HepG2 (cell line): ENCODE data around the gene DGKD. TPM values are rescaled to one million over a fixed set of nuclear protein-coding genes. Genes with fewer than 3 reads are reported as not detected.

Experiments used
- ATAC-seq: fragments of 200-7000 bp; cut with Tn5 transposase; 3 replicates; pipeline ENCODE4 v1.9.1; 2020; ENCODE audit warnings: mild to moderate bottlenecking, moderate library complexity
- BruUV-seq: library from RNA; stranded (reverse); fragments of 400-500 nt; replicated peaks from 2 replicates; lab custom pipeline; 2021; lab: Mats Ljungman, UMichigan
- CTCF ChIA-PET: fragments of 300-600 bp; formaldehyde crosslinking; extraction: SDS; loops from one replicate; lab custom pipeline; 2021; ENCODE audit warnings: low total read pairs, inconsistent platforms, low intra/inter-chr PET ratio; lab: Yijun Ruan, JAX
- POLR2A ChIA-PET: fragments of 350-600 bp; sonication (Branson Sonifier 250); formaldehyde crosslinking; loops from one replicate; lab custom pipeline; 2020; ENCODE audit warnings: antibody characterized with exemption, inconsistent platforms; lab: Yijun Ruan, JAX
- DNase-seq: peaks from one replicate; pipeline ENCODE4 v3.0.0-alpha.2; 2015; ENCODE audit warnings: low spot score
- FAIRE-seq: peaks from 3 replicates; lab custom pipeline; 2011; peaks lifted over from hg19 to GRCh38; lab: Jason Lieb, UNC
- H2AFZ ChIP-seq: one replicate; pipeline ENCODE4 v1.6.1; 2011; ENCODE audit warnings: low read length, inconsistent platforms
- H3K27ac ChIP-seq: fragments of 300-600 bp; 3 replicates; pipeline ENCODE4 v1.8.0; 2011; ENCODE audit warnings: mixed run types, mild to moderate bottlenecking, mixed read lengths, low read length, inconsistent platforms; ENCODE audit not compliant: insufficient read depth; ENCODE audit errors: extremely low read length
- H3K27me3 ChIP-seq, 2 experiments: fragments of 200-600 bp in 1 of 2; 2 replicates in 1 of 2; 3 replicates in 1 of 2; pipeline versions ENCODE4 v1.6.0 to v1.8.0; 2011; ENCODE audit warnings: low read length in 2 of 2, mild to moderate bottlenecking in 2 of 2, moderate library complexity in 2 of 2, inconsistent platforms in 1 of 2; ENCODE audit not compliant: insufficient read depth in 2 of 2, control insufficient read depth in 1 of 2
- H3K36me3 ChIP-seq, 2 experiments: fragments of 200-600 bp in 1 of 2; replicated peaks in 1 of 2; 2 replicates in 1 of 2; 3 replicates in 1 of 2; pipeline versions ENCODE4 v1.5.1 to v1.8.0; 2011; ENCODE audit warnings: low read length in 2 of 2, inconsistent platforms in 1 of 2; ENCODE audit not compliant: insufficient read depth in 2 of 2, control insufficient read depth in 1 of 2
- H3K4me1 ChIP-seq: 2 replicates; pipeline ENCODE4 v1.5.1; 2012; ENCODE audit warnings: low read length, inconsistent platforms; ENCODE audit not compliant: insufficient read depth
- H3K4me2 ChIP-seq: 2 replicates; pipeline ENCODE4 v1.6.0; 2011; ENCODE audit warnings: low read depth, low read length, inconsistent platforms
- H3K4me3 ChIP-seq, 3 experiments: fragments of 200-600 bp in 1 of 3; sonication (generic), shearing (Covaris generic) in 1 of 3; replicated peaks in 1 of 3; 2 replicates each; pipeline ENCODE4 v1.5.1; 2011 to 2016; ENCODE audit warnings: low read length in 3 of 3, inconsistent platforms in 2 of 3, low read depth in 2 of 3, mild to moderate bottlenecking in 2 of 3, control low read depth in 1 of 3, mixed read lengths in 1 of 3; ENCODE audit not compliant: insufficient read depth in 1 of 3
- H3K79me2 ChIP-seq: one replicate; pipeline ENCODE4 v1.6.1; 2011; ENCODE audit warnings: low read length, inconsistent platforms; ENCODE audit not compliant: insufficient read depth
- H3K9ac ChIP-seq: 2 replicates; pipeline ENCODE4 v1.6.0; 2011; ENCODE audit warnings: mild to moderate bottlenecking, low read depth, low read length, inconsistent platforms; ENCODE audit not compliant: insufficient read depth
- H3K9me3 ChIP-seq: 2 replicates; pipeline ENCODE4 v1.5.1; 2012; ENCODE audit warnings: mild to moderate bottlenecking, low read length
- H4K20me1 ChIP-seq: 2 replicates; pipeline ENCODE4 v1.6.0; 2011; ENCODE audit warnings: inconsistent platforms, mild to moderate bottlenecking, low read length, moderate library complexity; ENCODE audit not compliant: insufficient read depth
- BHLHE40 ChIP-seq: IDR thresholded peaks from 2 replicates; pipeline ENCODE4 v1.6.1; 2011; ENCODE audit warnings: low read length, improper control_type of control experiment
- CEBPG ChIP-seq: IDR thresholded peaks from 2 replicates; pipeline ENCODE4 v1.6.1; 2016
- FOXA1 ChIP-seq, 2 experiments: fragments of 450-650 bp in 1 of 2; sonication (generic) in 1 of 2; formaldehyde crosslinking in 1 of 2; IDR thresholded peaks; 2 replicates each; pipeline versions ENCODE4 v1.4.0 to v1.6.1; 2016 to 2020; ENCODE audit warnings: missing genetic modification reagents in 1 of 2
- GZF1 ChIP-seq: sonication (generic); formaldehyde crosslinking; IDR thresholded peaks from 2 replicates; pipeline ENCODE4 v1.5.1; 2020; ENCODE audit warnings: mild to moderate bottlenecking, missing genetic modification reagents
- NR3C1 ChIP-seq: sonication (generic); formaldehyde crosslinking; IDR thresholded peaks from 2 replicates; pipeline ENCODE4 v1.4.0; 2020; ENCODE audit warnings: missing genetic modification reagents
- SMARCE1 ChIP-seq: fragments of 450-650 bp; IDR thresholded peaks from 2 replicates; pipeline ENCODE4 v1.6.1; 2017; ENCODE audit warnings: borderline replicate concordance
- ZNF605 ChIP-seq: sonication (generic); formaldehyde crosslinking; IDR thresholded peaks from 2 replicates; pipeline ENCODE4 v1.8.0; 2022; ENCODE audit warnings: mild to moderate bottlenecking, missing genetic modification reagents
- WGBS: methylation state at CpG from one replicate; pipeline ENCODE4 v1.1.6; 2017; ENCODE audit warnings: low lambda C conversion rate; 5-methylcytosine and 5-hydroxymethylcytosine counted together
- in situ Hi-C: cut with HindIII; loops from 2 replicates; pipeline ENCODE4 v1.10.0; 2017; ENCODE audit warnings: low pct_unique_long_range_greater_than_20kb; ENCODE audit not compliant: extremely low pct_ligation_motif_present
- intact Hi-C: fragments of 100-400 bp; cut with micrococcal nuclease; formaldehyde crosslinking; loops from one replicate; pipeline ENCODE4 v1.10.0; 2022; ENCODE audit not compliant: unreplicated experiment
- polyA plus RNA-seq, 8 experiments: library from polyadenylated mRNA; depleted of rRNA in 3 of 8; stranded (reverse) in 7 of 8; unstranded in 1 of 8; fragments of >200 nt; fragmentation: Illumina TruSeq in 4 of 8; extraction: Trizol in 4 of 8; gene quantifications; 2 replicates each; pipeline versions ENCODE4 v1.2.1 to v1.2.3, GENCODE V29; 2011 to 2016; ENCODE audit warnings: low read depth in 4 of 8, missing spikeins in 1 of 8, mixed read lengths in 1 of 8; ENCODE audit not compliant: insufficient read depth in 1 of 8
- total RNA-seq, 5 experiments: library from RNA; depleted of rRNA; stranded (reverse); fragments of >200 nt; fragmentation: Illumina TruSeq; extraction: Trizol; gene quantifications; 2 replicates each; pipeline ENCODE4 v1.2.3, GENCODE V29; 2016; ENCODE audit warnings: low read depth in 1 of 5
- TF ChIP-seq, protein P1 (sequence below): sonication (generic); formaldehyde crosslinking; conservative IDR thresholded peaks from 2 replicates; pipeline ENCODE4 v1.8.1; 2023; ENCODE audit warnings: missing genetic modification reagents

DGKD gene
- total and polyA plus RNA-seq, 2 of the 13 experiments (the other 11 are each of a cell fraction or from before 2014, with no cell fraction given): 24.5 to 33.2 TPM

GRCh38 chr2:233451950-233452349 is 97.7 kb downstream of the DGKD start (continued):
- TF ChIP-seq, protein P1, sequence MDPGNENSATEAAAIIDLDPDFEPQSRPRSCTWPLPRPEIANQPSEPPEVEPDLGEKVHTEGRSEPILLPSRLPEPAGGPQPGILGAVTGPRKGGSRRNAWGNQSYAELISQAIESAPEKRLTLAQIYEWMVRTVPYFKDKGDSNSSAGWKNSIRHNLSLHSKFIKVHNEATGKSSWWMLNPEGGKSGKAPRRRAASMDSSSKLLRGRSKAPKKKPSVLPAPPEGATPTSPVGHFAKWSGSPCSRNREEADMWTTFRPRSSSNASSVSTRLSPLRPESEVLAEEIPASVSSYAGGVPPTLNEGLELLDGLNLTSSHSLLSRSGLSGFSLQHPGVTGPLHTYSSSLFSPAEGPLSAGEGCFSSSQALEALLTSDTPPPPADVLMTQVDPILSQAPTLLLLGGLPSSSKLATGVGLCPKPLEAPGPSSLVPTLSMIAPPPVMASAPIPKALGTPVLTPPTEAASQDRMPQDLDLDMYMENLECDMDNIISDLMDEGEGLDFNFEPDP (CRISPR knock-in tag): no peak
- TF ChIP-seq FOXA1 (IDR thresholded peaks at IDR 0.05): no peak
- no peak for TF ChIP-seq FOXA1 (CRISPR knock-in tag; IDR thresholded peaks at IDR 0.05)
- TF ChIP-seq ZNF605 (CRISPR knock-in tag): no peak
- no peak for TF ChIP-seq BHLHE40
- no peak for TF ChIP-seq GZF1 (CRISPR knock-in tag)
- no peak for TF ChIP-seq CEBPG (CRISPR knock-in tag)

DNA sequence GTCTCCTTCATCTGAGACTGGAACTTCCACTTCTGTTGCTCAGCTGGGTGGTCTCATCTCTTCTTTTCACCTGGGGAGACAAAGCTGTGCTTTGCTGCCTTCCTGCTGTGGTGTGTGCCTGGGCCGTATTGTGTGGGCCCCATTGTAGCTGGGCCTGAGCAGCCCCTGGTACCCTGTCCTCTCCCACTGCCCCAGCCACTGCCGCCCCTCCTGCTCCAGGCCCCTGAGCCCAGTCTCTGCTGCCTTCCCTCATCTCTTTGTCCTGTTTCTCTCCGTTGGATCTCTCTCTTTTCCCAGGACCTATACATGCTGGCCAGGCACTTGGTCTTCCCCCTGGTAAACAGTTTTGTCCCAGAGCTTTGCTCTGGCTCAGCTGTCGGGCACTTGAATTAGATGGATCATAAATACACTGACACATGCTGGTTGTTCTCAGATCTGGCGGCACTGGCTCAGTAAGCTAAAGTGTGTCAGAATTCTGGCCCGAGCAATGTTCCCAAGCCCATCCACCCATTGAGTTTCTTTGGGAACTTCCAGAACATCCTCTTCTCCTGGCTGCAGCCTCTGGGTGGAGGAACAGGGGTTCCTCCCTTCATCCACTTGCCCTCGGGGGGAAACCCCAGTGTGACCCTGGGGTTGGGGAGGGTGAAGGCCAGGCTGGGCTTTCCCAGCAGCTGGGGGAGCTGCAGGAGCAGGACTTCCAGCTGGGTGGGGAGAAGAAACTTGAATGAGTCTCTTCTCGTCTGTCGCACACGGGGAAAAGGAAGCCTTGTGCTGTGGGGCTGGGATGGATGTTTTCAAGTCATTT is 99.0 kb downstream of the DGKD start:
- in situ Hi-C loops: no loop called here
- CTCF ChIA-PET: no interaction called here
- H3K4me1 ChIP-seq: peaks cover 5% of the 10 kb centered on the region

More for the DNA sequence above, 99.0 kb downstream of the DGKD start:
- intact Hi-C loops: no loop called here
- Histone ChIP-seq H3K79me2 (no peaks in the 10 kb centered on the region), H3K27me3 (no peaks in the 10 kb centered on the region), H3K27ac (no peak overlapping the region), H3K36me3 (peaks cover 50 to 98% of the 10 kb centered on the region in 2 experiments), H3K9me3 (no peaks in the 10 kb centered on the region), H3K4me2 (no peak overlapping the region), H2AFZ (no peak overlapping the region), H4K20me1 (no peaks in the 10 kb centered on the region), H3K9ac (no peak overlapping the region), H3K4me3 (no peak overlapping the region)
- WGBS: 97% methylated on average over 10 of the region's 10 CpGs
- no TSS peak for BruUV-seq
- TF ChIP-seq SMARCE1 (no peak), NR3C1 (CRISPR knock-in tag) (no peak)
- FAIRE-seq (no peak), DNase-seq (no peak), ATAC-seq (no peak)
- POLR2A ChIA-PET: no interaction called here
